ENCODE results near the gene FHIT.

The FHIT gene

GRCh38 chr3:60323651-60324050 is 927.6 kb downstream of the FHIT start:
- Histone ChIP-seq H3K27ac (ENCODE audit: low read depth, low read length) (no peak overlapping the region), H3K4me1 (ENCODE audit: control insufficient read depth, insufficient read depth, low read length, unreplicated experiment) (no peaks in the 10 kb centered on the region), H3K4me3 (ENCODE audit: low read depth, low read length) (no peak overlapping the region), H3K27me3 (ENCODE audit: insufficient read depth, low read length) (no peaks in the 10 kb centered on the region), H3K36me3 (ENCODE audit: insufficient read depth, low read length) (no peaks in the 10 kb centered on the region), H2AFZ (ENCODE audit: low read length, unreplicated experiment) (no peak overlapping the region), H3K79me2 (ENCODE audit: control insufficient read depth, insufficient read depth, low read length, unreplicated experiment) (no peaks in the 10 kb centered on the region)

GRCh38 chr3:60323180-60323579 is 928.1 kb downstream of the FHIT start:
- no peak overlapping the region for H2AFZ ChIP-seq (ENCODE audit: low read length, unreplicated experiment)
- no peaks in the 10 kb centered on the region for H3K36me3 ChIP-seq (ENCODE audit: insufficient read depth, low read length)
- H3K4me1 ChIP-seq (ENCODE audit: control insufficient read depth, insufficient read depth, low read length, unreplicated experiment), result no peaks in the 10 kb centered on the region
- no peak overlapping the region for H3K4me3 ChIP-seq (ENCODE audit: low read depth, low read length)
- H3K27me3 ChIP-seq (ENCODE audit: insufficient read depth, low read length), result no peaks in the 10 kb centered on the region
- no peaks in the 10 kb centered on the region for H3K79me2 ChIP-seq (ENCODE audit: control insufficient read depth, insufficient read depth, low read length, unreplicated experiment)
- no peak overlapping the region for H3K27ac ChIP-seq (ENCODE audit: low read depth, low read length)

- no peak overlapping the region for H3K27ac ChIP-seq (ENCODE audit: low read depth, low read length)
- no peak overlapping the region for H3K4me3 ChIP-seq (ENCODE audit: low read depth, low read length)
- H3K36me3 ChIP-seq (ENCODE audit: insufficient read depth, low read length), result no peaks in the 10 kb centered on the region
- no peak overlapping the region for H2AFZ ChIP-seq (ENCODE audit: low read length, unreplicated experiment)
- no peaks in the 10 kb centered on the region for H3K27me3 ChIP-seq (ENCODE audit: insufficient read depth, low read length)
- no peaks in the 10 kb centered on the region for H3K4me1 ChIP-seq (ENCODE audit: control insufficient read depth, insufficient read depth, low read length, unreplicated experiment)
- no peaks in the 10 kb centered on the region for H3K79me2 ChIP-seq (ENCODE audit: control insufficient read depth, insufficient read depth, low read length, unreplicated experiment)
These were observed 928.9 kb downstream of the FHIT start for GRCh38 chr3:60322298-60322856.

- Histone ChIP-seq H3K4me3 (ENCODE audit: low read depth, low read length) (no peak overlapping the region), H3K79me2 (ENCODE audit: control insufficient read depth, insufficient read depth, low read length, unreplicated experiment) (no peaks in the 10 kb centered on the region), H3K36me3 (ENCODE audit: insufficient read depth, low read length) (no peaks in the 10 kb centered on the region)
These were observed 931.9 kb downstream of the FHIT start for GRCh38 chr3:60319179-60319858.

GRCh38 chr3:60316121-60316797 is 935.0 kb downstream of the FHIT start:
- Histone ChIP-seq H3K27ac (ENCODE audit: low read depth, low read length) (no peak overlapping the region), H3K36me3 (ENCODE audit: insufficient read depth, low read length) (no peaks in the 10 kb centered on the region), H3K79me2 (ENCODE audit: control insufficient read depth, insufficient read depth, low read length, unreplicated experiment) (no peaks in the 10 kb centered on the region), H3K27me3 (ENCODE audit: insufficient read depth, low read length) (no peaks in the 10 kb centered on the region), H3K4me1 (ENCODE audit: control insufficient read depth, insufficient read depth, low read length, unreplicated experiment) (no peaks in the 10 kb centered on the region), H3K4me3 (ENCODE audit: low read depth, low read length) (no peak overlapping the region), H2AFZ (ENCODE audit: low read length, unreplicated experiment) (no peak overlapping the region)

More at GRCh38 chr3:60319179-60319858, 931.9 kb downstream of the FHIT start:
- Histone ChIP-seq H3K4me1 (ENCODE audit: control insufficient read depth, insufficient read depth, low read length, unreplicated experiment) (no peaks in the 10 kb centered on the region), H2AFZ (ENCODE audit: low read length, unreplicated experiment) (no peak overlapping the region), H3K27ac (ENCODE audit: low read depth, low read length) (no peak overlapping the region), H3K27me3 (ENCODE audit: insufficient read depth, low read length) (no peaks in the 10 kb centered on the region)

GRCh38 chr3:60313951-60314461 is 937.2 kb downstream of the FHIT start:
- no peaks in the 10 kb centered on the region for H3K36me3 ChIP-seq (ENCODE audit: insufficient read depth, low read length)
- H3K4me3 ChIP-seq (ENCODE audit: low read depth, low read length), result no peak overlapping the region
- H3K27me3 ChIP-seq (ENCODE audit: insufficient read depth, low read length), result no peaks in the 10 kb centered on the region
- no peak overlapping the region for H3K27ac ChIP-seq (ENCODE audit: low read depth, low read length)
- H3K79me2 ChIP-seq (ENCODE audit: control insufficient read depth, insufficient read depth, low read length, unreplicated experiment), result no peaks in the 10 kb centered on the region
- H2AFZ ChIP-seq (ENCODE audit: low read length, unreplicated experiment), result no peak overlapping the region
- no peaks in the 10 kb centered on the region for H3K4me1 ChIP-seq (ENCODE audit: control insufficient read depth, insufficient read depth, low read length, unreplicated experiment)

- Histone ChIP-seq H3K27me3 (ENCODE audit: insufficient read depth, low read length) (no peaks in the 10 kb centered on the region), H3K79me2 (ENCODE audit: control insufficient read depth, insufficient read depth, low read length, unreplicated experiment) (no peaks in the 10 kb centered on the region), H2AFZ (ENCODE audit: low read length, unreplicated experiment) (no peak overlapping the region), H3K4me3 (ENCODE audit: low read depth, low read length) (no peak overlapping the region), H3K4me1 (ENCODE audit: control insufficient read depth, insufficient read depth, low read length, unreplicated experiment) (no peaks in the 10 kb centered on the region), H3K27ac (ENCODE audit: low read depth, low read length) (no peak overlapping the region), H3K36me3 (ENCODE audit: insufficient read depth, low read length) (no peaks in the 10 kb centered on the region)
These were observed 937.9 kb downstream of the FHIT start for GRCh38 chr3:60313231-60313798.

GRCh38 chr3:60309539-60310268 is 941.5 kb downstream of the FHIT start:
- Histone ChIP-seq H3K36me3 (ENCODE audit: insufficient read depth, low read length) (no peaks in the 10 kb centered on the region), H2AFZ (ENCODE audit: low read length, unreplicated experiment) (no peak overlapping the region), H3K4me3 (ENCODE audit: low read depth, low read length) (no peak overlapping the region), H3K27ac (ENCODE audit: low read depth, low read length) (no peak overlapping the region), H3K4me1 (ENCODE audit: control insufficient read depth, insufficient read depth, low read length, unreplicated experiment) (no peaks in the 10 kb centered on the region), H3K27me3 (ENCODE audit: insufficient read depth, low read length) (no peaks in the 10 kb centered on the region), H3K79me2 (ENCODE audit: control insufficient read depth, insufficient read depth, low read length, unreplicated experiment) (no peaks in the 10 kb centered on the region)

GRCh38 chr3:60308808-60309207 is 942.4 kb downstream of the FHIT start:
- Histone ChIP-seq H3K27ac (ENCODE audit: low read depth, low read length) (no peak overlapping the region), H3K79me2 (ENCODE audit: control insufficient read depth, insufficient read depth, low read length, unreplicated experiment) (no peaks in the 10 kb centered on the region), H3K4me1 (ENCODE audit: control insufficient read depth, insufficient read depth, low read length, unreplicated experiment) (peaks cover 7% of the 10 kb centered on the region), H3K36me3 (ENCODE audit: insufficient read depth, low read length) (no peaks in the 10 kb centered on the region), H2AFZ (ENCODE audit: low read length, unreplicated experiment) (no peak overlapping the region), H3K4me3 (ENCODE audit: low read depth, low read length) (no peak overlapping the region), H3K27me3 (ENCODE audit: insufficient read depth, low read length) (no peaks in the 10 kb centered on the region)

GRCh38 chr3:60307562-60308199 is 943.6 kb downstream of the FHIT start:
- Histone ChIP-seq H2AFZ (ENCODE audit: low read length, unreplicated experiment) (no peak overlapping the region), H3K36me3 (ENCODE audit: insufficient read depth, low read length) (no peaks in the 10 kb centered on the region), H3K4me1 (ENCODE audit: control insufficient read depth, insufficient read depth, low read length, unreplicated experiment) (peaks cover 16% of the 10 kb centered on the region), H3K4me3 (ENCODE audit: low read depth, low read length) (no peak overlapping the region), H3K27me3 (ENCODE audit: insufficient read depth, low read length) (no peaks in the 10 kb centered on the region), H3K79me2 (ENCODE audit: control insufficient read depth, insufficient read depth, low read length, unreplicated experiment) (no peaks in the 10 kb centered on the region), H3K27ac (ENCODE audit: low read depth, low read length) (no peak overlapping the region)

All from ACC112 (cell line).